Tibial artery (tissue), 4 donors: ENCODE data around the gene HMGN3.
"Not testable (repeated sequence)": the region's sequence is repeated elsewhere in the genome, so short reads cannot be mapped to it uniquely, and the experiment has no call there.

Experiments
- DNase-seq, 2 donors: peaks; one replicate each; pipeline ENCODE4 v3.0.0-alpha.2; 2019
- H3K27ac ChIP-seq, 2 donors: fragments of 200-600 bp; sonication (generic) in 1 of 2; 1 replicate in 1 of 2; 2 replicates in 1 of 2; pipeline ENCODE4 v1.5.1; 2018 to 2019; ENCODE audit warnings: mild to moderate bottlenecking in 1 of 2
- H3K27me3 ChIP-seq, 2 donors: fragments of 200-600 bp; sonication (generic) in 1 of 2; one replicate each; pipeline versions ENCODE4 v1.5.1 to v1.6.0; 2016 to 2019
- H3K36me3 ChIP-seq, 3 donors: fragments of 200-600 bp; sonication (generic) in 2 of 3; one replicate each; pipeline ENCODE4 v1.5.1; 2016 to 2019; ENCODE audit warnings: mild to moderate bottlenecking in 2 of 3
- H3K4me1 ChIP-seq, 4 donors: fragments of 200-600 bp; sonication (generic) in 2 of 4; 1 replicate in 3 of 4; 2 replicates in 1 of 4; pipeline ENCODE4 v1.5.1; 2016 to 2019
- H3K4me3 ChIP-seq, 2 donors: fragments of 200-600 bp; sonication (generic) in 1 of 2; 1 replicate in 1 of 2; 2 replicates in 1 of 2; pipeline ENCODE4 v1.5.1; 2018 to 2019; ENCODE audit warnings: mild to moderate bottlenecking in 2 of 2
- H3K9me3 ChIP-seq, 3 donors: fragments of 200-600 bp; sonication (generic) in 1 of 3; one replicate each; pipeline ENCODE4 v1.5.1; 2016 to 2019
- intact Hi-C: fragments of 100-400 bp; cut with DNase I; formaldehyde crosslinking; loops from one replicate; pipeline ENCODE4 v1.15.0; 2023; ENCODE audit warnings: low total_unique reads
- TF ChIP-seq, protein P1 (sequence below), 2 experiments: fragments of 200-600 bp in 1 of 2; fragments of 450-650 bp in 1 of 2; IDR thresholded peaks; one replicate each; pipeline ENCODE4 v1.5.1; 2017 to 2019; ENCODE audit warnings: antibody characterized with exemption in 2 of 2, mild to moderate bottlenecking in 1 of 2, moderate library complexity in 1 of 2

The HMGN3 gene

DNA sequence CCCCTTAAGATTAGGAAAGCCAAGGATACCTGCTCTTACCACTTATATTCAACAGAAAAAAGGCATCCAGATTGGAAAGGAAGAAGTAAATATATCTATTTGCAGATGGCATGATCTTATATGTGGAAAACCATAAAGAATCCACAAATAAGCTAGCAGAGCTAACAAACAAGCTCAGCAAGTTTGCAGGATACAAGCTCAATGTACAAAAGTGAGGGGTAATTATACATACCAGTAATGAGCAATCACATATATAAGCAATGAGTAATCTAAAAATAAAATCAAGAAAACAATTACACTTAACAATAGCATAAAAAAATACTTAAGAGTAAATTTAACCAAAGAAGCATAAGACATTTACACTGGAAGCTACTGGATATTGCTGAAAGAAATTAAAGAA, 31.6 kb upstream of the HMGN3 start:
- intact Hi-C loops = no loop called here
- Histone ChIP-seq H3K27ac (no peak overlapping the region), H3K27me3 (no peaks in the 10 kb centered on the region), H3K36me3 (no peaks in the 10 kb centered on the region), H3K4me1 (no peaks in the 10 kb centered on the region), H3K9me3 (no peaks in the 10 kb centered on the region), H3K4me3 (no peak overlapping the region)
- TF ChIP-seq, protein P1, sequence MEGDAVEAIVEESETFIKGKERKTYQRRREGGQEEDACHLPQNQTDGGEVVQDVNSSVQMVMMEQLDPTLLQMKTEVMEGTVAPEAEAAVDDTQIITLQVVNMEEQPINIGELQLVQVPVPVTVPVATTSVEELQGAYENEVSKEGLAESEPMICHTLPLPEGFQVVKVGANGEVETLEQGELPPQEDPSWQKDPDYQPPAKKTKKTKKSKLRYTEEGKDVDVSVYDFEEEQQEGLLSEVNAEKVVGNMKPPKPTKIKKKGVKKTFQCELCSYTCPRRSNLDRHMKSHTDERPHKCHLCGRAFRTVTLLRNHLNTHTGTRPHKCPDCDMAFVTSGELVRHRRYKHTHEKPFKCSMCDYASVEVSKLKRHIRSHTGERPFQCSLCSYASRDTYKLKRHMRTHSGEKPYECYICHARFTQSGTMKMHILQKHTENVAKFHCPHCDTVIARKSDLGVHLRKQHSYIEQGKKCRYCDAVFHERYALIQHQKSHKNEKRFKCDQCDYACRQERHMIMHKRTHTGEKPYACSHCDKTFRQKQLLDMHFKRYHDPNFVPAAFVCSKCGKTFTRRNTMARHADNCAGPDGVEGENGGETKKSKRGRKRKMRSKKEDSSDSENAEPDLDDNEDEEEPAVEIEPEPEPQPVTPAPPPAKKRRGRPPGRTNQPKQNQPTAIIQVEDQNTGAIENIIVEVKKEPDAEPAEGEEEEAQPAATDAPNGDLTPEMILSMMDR (IDR thresholded peaks at IDR 0.05) = no peak
- DNase-seq = no peak

DNA sequence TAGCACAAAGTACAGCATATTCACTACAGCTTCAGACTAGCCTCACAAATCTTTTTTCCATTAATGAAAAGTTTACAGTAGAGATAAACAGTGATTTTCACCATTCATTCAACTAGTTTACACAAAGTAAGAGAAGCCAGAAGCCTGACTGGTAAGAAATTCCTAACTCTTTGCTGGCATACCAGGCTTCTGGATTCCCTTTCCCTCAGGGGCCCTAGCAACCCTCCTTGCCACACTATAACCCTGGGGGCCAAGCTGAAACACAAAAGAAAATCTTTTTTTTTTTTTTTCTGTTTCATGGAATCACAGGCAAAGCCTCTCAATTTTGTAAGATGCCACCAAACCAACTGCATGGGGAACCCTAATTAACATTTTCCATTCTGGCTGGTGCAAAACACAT, 28.9 kb upstream of the HMGN3 start:
- H3K27ac ChIP-seq = no peak overlapping the region
- H3K27me3 ChIP-seq = no peaks in the 10 kb centered on the region
- intact Hi-C loops = no loop called here
- no peak for DNase-seq
- H3K4me3 ChIP-seq = no peak overlapping the region
- TF ChIP-seq, protein P1 (IDR thresholded peaks at IDR 0.05) = no peak
- H3K36me3 ChIP-seq = no peaks in the 10 kb centered on the region
- H3K9me3 ChIP-seq = peaks cover 0 to 4% (median 0%) of the 10 kb centered on the region in 3 donors
- H3K4me1 ChIP-seq = no peaks in the 10 kb centered on the region

DNA sequence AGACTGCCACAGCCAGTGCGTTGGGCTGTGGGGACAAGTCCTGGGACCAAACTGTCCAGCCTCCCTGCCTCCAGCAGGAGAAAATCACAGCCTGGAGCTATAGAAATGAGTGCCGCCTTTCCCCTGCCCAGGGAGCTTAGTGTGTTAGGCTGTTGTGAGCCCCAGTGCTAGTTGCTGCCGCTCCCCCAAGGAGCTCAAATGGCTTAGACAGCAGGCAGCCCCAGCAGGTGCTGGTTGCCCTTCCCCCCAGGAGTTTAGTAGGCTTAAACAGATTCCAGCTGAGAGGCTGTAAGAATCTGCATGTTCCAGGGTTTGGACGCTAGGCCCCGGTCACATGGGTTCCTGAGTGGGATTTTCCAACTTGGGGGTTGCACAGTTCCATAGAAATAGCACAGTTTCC, 27.2 kb upstream of the HMGN3 start:
- no peak for DNase-seq
- no peak overlapping the region for H3K4me3 ChIP-seq
- TF ChIP-seq, protein P1 (IDR thresholded peaks at IDR 0.05) = no peak

DNA sequence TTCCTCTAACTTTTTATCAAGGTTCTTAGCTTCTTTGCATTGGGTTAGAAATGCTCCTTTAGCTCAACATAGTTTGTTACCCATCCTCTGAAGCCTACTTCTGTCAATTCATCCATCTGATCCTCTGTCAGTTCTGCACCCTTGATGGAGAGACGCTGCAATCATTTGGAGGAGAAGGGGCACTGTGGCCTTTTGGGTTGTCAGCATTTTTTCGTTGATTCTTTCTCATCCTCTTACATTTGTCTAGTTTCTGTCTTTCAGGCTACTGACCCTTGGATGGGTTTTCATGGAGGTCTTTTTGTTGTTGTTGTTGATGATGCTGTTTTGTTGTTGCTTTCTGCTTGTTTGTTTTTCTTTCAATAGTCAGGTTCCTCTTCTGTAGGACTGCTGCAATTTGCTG, 26.3 kb upstream of the HMGN3 start:
- DNase-seq = no peak
- Histone ChIP-seq H3K4me3 (no peak overlapping the region), H3K36me3 (no peaks in the 10 kb centered on the region), H3K27me3 (no peaks in the 10 kb centered on the region), H3K9me3 (peaks cover 0 to 6% (median 0%) of the 10 kb centered on the region in 3 donors), H3K4me1 (no peaks in the 10 kb centered on the region), H3K27ac (no peak overlapping the region)
- TF ChIP-seq, protein P1 (IDR thresholded peaks at IDR 0.05) = no peak
- intact Hi-C loops = no loop called here

More for the DNA sequence above, 27.2 kb upstream of the HMGN3 start:
- H3K27me3 ChIP-seq = no peaks in the 10 kb centered on the region
- H3K4me1 ChIP-seq = no peaks in the 10 kb centered on the region
- H3K27ac ChIP-seq = no peak overlapping the region
- peaks cover 0 to 6% (median 0%) of the 10 kb centered on the region in 3 donors for H3K9me3 ChIP-seq
- no peaks in the 10 kb centered on the region for H3K36me3 ChIP-seq
- intact Hi-C loops = no loop called here

DNA sequence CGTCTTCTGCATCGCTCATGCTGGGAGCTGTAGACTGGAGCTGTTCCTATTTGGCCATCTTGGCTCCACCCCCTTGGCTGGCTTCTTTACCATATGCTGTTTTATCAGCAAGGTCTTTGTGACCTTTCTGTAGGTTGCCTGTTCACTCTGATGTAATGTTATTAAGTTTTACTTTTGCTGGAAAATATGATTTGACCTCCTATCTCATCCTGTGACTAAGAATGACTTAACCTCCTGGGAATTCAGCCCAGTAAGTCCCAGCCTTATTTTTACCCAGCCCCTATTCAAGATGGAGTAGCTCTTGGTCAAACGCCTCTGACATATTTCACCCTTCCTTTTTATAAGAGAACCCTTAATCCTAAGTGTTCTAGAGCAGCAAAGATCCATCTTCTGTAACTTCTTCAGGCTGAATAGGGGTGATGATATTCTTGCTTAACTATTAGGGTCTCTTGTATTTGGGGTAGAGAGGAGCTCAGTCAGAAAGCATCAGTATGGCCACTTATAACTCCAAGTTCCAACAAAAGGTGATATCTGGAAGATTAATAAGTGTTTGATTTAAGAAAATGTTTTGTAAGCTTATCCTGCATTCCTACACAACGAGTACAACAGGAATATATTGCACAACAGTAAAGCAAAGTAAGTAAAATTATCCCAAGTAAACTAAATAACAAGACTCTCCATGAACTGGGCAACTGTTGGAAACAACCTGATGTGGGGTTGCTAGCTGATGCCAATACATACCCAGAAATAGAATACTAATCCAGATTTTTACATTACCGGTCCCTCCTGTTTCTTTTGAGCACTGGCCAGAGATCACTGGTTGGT, 23.1 kb upstream of the HMGN3 start:
- no peaks in the 10 kb centered on the region for H3K36me3 ChIP-seq
- TF ChIP-seq, protein P1 (IDR thresholded peaks at IDR 0.05) = no peak
- no peak overlapping the region for H3K4me3 ChIP-seq
- no peaks in the 10 kb centered on the region for H3K4me1 ChIP-seq
- H3K27ac ChIP-seq = no peak overlapping the region
- H3K9me3 ChIP-seq = peaks cover 0 to 10% (median 0%) of the 10 kb centered on the region in 3 donors
- intact Hi-C loops = no loop called here
- no peaks in the 10 kb centered on the region for H3K27me3 ChIP-seq
- DNase-seq = no peak

DNA sequence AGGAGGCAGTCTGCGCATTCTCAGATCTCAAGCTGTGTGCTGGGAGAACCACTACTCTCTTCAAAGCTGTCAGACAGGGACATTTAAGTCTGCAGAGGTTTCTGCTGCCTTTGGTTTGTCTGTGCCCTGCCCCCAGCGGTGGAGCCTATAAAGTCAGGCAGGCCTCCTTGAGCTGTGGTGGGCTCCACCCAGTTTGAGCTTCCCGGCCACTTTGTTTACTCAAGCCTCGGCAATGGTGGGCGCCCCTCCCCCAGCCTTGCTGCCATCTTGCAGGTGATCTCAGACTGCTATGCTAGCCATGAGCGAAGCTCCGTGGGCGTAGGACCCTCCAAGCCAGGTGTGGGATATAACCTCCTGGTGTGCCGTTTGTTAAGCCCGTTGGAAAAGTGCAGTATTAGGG, 22.3 kb upstream of the HMGN3 start:
- H3K4me3 ChIP-seq, H3K4me1 ChIP-seq, H3K27ac ChIP-seq, H3K9me3 ChIP-seq, H3K27me3 ChIP-seq, intact Hi-C loops, DNase-seq, H3K36me3 ChIP-seq: not testable (repeated sequence)

DNA sequence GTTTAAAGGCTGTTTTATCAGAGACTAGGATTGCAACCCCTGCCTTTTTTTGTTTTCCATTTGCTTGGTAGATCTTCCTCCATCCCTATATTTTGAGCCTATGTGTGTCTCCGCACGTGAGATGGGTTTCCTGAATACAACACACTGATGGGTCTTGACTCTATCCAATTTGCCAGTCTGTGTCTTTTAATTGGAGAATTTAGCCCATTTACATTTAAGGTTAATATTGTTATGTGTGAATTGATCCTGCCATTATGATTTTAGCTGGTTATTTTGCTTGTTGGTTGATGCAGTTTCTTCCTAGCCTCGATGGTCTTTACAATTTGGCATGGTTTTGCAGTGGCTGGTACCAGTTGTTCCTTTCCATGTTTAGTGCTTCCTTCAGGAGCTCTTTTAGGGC, 20.6 kb upstream of the HMGN3 start:
- intact Hi-C loops, DNase-seq: not testable (repeated sequence)

More for the DNA sequence above, 20.6 kb upstream of the HMGN3 start:
- not testable (repeated sequence) for H3K27ac ChIP-seq, H3K4me1 ChIP-seq, H3K36me3 ChIP-seq, H3K9me3 ChIP-seq, H3K27me3 ChIP-seq, H3K4me3 ChIP-seq
